ENCODE data around the gene DCLK1.

The DCLK1 gene

DNA sequence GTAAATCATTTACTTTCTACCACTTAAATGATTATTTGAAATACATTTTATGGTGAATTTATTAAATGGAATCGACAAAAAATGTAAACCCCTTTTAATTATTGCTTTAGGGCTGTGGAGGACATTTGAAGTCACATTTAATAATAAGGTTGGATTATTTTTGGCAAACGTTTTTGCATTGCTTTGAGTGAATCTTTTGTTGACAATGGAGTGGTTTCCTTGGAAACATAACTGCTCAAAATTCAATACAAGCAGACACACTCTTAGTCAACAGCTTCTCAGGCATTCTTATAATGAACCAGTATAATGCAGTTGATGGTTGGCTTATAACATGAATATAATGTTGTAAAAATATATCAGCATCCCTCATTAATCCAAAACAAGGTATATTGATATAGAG is 104.7 kb downstream of the DCLK1 start:
- Histone ChIP-seq H3K4me2 (no peak overlapping the region), H3K4me3 (no peak overlapping the region), H3K4me1 (no peaks in the 10 kb centered on the region), H3K27ac (no peak overlapping the region), H3K9me3 (no peaks in the 10 kb centered on the region), H4K20me1 (no peaks in the 10 kb centered on the region), H3K27me3 (no peaks in the 10 kb centered on the region), H3K9ac (no peak overlapping the region), H3K36me3 (no peaks in the 10 kb centered on the region)
- TF ChIP-seq Cebpa-rat (IDR thresholded peaks at IDR 0.05) = no peak

DNA sequence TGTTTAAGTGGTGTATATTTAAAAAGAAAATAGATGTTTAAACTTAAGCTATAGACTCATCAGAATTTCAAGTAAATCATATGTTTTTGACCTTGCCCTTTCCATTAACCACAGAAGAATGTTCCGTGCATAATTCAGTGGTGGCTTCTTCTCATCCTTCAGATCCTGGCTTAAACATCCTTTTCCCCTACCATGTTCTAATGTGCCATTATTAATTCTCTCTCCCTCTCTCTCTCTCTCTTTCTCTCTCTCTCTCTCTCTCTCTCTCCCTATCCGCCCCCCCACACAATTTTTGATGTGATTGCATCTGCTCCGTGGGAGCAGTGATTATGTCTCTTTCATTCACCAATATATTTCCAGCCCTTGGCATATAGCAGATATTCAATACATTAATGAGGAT is 116.4 kb downstream of the DCLK1 start:
- H3K27me3 ChIP-seq = no peaks in the 10 kb centered on the region

DNA sequence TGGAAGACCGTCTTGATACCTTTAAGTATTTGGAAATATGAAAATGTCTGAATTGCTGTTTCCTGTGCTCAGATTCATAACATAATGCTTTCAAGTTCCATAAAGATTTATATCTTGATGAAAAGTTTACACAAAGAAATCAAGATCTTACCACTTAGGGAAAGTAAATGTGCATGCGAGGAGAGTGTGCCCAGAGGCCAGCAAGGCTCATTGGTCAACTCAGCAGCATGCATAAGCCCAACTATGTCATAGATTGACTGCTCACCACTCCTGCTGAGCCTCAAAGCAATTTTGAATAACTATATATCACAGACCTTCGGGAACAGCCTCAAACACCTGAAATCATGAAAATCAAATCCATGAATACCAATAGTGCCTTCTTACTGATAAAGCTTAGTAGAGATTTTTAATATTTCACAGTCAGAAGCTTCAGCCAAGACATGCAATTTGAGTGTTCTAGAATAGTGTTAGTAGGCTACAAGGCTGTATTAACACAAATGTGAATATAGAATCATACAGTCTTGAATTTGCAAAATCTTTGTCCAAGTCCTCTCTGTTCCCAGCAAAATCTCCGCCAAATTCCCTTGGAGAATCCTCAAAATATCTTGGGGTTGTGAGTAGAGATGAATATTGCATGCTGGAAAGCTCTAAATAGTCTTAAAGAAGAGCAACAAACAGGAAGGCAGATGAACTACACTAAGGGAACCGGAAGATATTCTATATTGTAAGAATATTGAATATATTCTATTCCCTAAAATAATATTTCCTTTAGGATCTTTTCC is 124.1 kb downstream of the DCLK1 start:
- no peaks in the 10 kb centered on the region for H4K20me1 ChIP-seq
- no peaks in the 10 kb centered on the region for H3K36me3 ChIP-seq
- no peak overlapping the region for H3K4me2 ChIP-seq
- H3K4me1 ChIP-seq = no peaks in the 10 kb centered on the region
- H3K9me3 ChIP-seq = no peaks in the 10 kb centered on the region
- H3K27ac ChIP-seq = no peak overlapping the region
- no peak for TF ChIP-seq Cebpa-rat (IDR thresholded peaks at IDR 0.05)
- no peak overlapping the region for H3K9ac ChIP-seq
- no peak overlapping the region for H3K4me3 ChIP-seq
- no peaks in the 10 kb centered on the region for H3K27me3 ChIP-seq

More for the DNA sequence above, 116.4 kb downstream of the DCLK1 start:
- H3K9ac ChIP-seq = no peak overlapping the region
- H3K4me1 ChIP-seq = no peaks in the 10 kb centered on the region
- H3K9me3 ChIP-seq = peaks cover 4% of the 10 kb centered on the region
- H3K27ac ChIP-seq = no peak overlapping the region
- H3K36me3 ChIP-seq = no peaks in the 10 kb centered on the region
- no peak overlapping the region for H3K4me3 ChIP-seq
- H4K20me1 ChIP-seq = no peaks in the 10 kb centered on the region
- no peak for TF ChIP-seq Cebpa-rat (IDR thresholded peaks at IDR 0.05)
- H3K4me2 ChIP-seq = no peak overlapping the region

DNA sequence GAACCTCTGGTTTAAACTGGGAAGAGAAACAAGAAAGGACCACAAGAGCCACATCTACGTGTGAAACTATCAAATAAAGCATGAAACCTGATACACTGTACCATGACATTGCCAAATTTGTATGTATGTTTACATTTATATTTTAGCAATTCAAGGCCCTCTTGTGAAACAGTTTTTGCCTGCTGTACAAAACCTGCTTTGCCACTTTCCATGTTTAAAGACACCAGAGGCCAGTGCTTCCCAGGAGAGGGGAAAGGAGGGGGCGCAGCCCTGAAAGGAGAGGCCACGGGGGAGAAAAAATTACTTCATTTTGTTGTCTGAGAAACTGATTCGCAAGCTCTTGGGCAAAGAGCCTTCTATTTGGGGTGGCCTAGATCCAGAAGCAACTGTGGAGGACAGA is 124.8 kb downstream of the DCLK1 start:
- no peaks in the 10 kb centered on the region for H3K4me1 ChIP-seq
- no peaks in the 10 kb centered on the region for H3K9me3 ChIP-seq
- H3K4me3 ChIP-seq = no peak overlapping the region
- no peak overlapping the region for H3K4me2 ChIP-seq
- H3K27me3 ChIP-seq = no peaks in the 10 kb centered on the region
- no peak overlapping the region for H3K27ac ChIP-seq
- no peaks in the 10 kb centered on the region for H4K20me1 ChIP-seq
- no peak overlapping the region for H3K9ac ChIP-seq
- H3K36me3 ChIP-seq = no peaks in the 10 kb centered on the region
- TF ChIP-seq Cebpa-rat (IDR thresholded peaks at IDR 0.05) = no peak

DNA sequence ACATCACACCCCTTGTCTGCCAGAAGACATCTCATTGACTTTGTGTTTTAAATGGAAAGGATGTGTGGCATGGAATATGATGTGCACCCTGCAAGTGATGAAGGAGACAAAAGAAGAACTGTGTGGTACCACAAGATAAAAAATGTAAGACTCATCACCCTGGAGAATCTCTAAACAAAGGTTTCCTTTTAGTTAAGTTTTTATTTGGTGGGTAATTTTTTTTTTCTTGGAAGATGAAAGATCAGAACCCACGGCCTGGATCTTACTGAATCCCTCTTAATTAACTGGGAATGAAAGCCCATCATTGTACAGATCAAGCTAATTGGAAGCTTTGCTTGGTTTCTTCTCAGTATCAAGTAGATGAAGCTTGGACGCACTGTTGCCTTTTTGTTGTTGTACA is 129.6 kb downstream of the DCLK1 start:
- Histone ChIP-seq H3K4me2 (no peak overlapping the region), H3K9ac (no peak overlapping the region)

DNA sequence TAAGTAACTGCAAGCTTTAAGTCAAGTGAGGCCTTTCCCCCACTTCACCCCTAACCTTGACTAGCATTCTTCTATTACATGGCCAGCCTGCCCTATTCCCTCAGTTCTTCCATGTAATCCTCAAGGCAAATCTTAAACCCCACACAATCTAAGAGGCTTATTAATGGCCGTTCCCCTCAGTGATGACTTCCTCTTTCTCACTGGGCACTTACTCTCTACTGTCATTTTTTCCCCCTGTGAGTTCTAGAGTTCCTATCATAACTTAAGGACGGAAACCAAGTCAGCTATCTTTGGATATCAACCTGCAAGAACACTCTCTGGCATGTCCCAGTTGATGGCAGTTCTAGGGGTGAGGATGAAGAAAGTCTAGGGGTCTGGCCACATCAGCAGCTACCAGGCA is 131.2 kb downstream of the DCLK1 start:
- H3K4me3 ChIP-seq = no peak overlapping the region
- no peaks in the 10 kb centered on the region for H3K36me3 ChIP-seq
- TF ChIP-seq Cebpa-rat (IDR thresholded peaks at IDR 0.05) = no peak
- no peaks in the 10 kb centered on the region for H3K4me1 ChIP-seq
- no peak overlapping the region for H3K4me2 ChIP-seq
- no peaks in the 10 kb centered on the region for H3K27me3 ChIP-seq
- no peak overlapping the region for H3K9ac ChIP-seq
- no peaks in the 10 kb centered on the region for H4K20me1 ChIP-seq
- H3K27ac ChIP-seq = no peak overlapping the region
- H3K9me3 ChIP-seq = no peaks in the 10 kb centered on the region

More for the DNA sequence above, 129.6 kb downstream of the DCLK1 start:
- Histone ChIP-seq H4K20me1 (no peaks in the 10 kb centered on the region), H3K27me3 (no peaks in the 10 kb centered on the region), H3K36me3 (no peaks in the 10 kb centered on the region), H3K4me1 (no peaks in the 10 kb centered on the region), H3K27ac (no peak overlapping the region), H3K9me3 (no peaks in the 10 kb centered on the region), H3K4me3 (no peak overlapping the region)
- no peak for TF ChIP-seq Cebpa-rat (IDR thresholded peaks at IDR 0.05)

DNA sequence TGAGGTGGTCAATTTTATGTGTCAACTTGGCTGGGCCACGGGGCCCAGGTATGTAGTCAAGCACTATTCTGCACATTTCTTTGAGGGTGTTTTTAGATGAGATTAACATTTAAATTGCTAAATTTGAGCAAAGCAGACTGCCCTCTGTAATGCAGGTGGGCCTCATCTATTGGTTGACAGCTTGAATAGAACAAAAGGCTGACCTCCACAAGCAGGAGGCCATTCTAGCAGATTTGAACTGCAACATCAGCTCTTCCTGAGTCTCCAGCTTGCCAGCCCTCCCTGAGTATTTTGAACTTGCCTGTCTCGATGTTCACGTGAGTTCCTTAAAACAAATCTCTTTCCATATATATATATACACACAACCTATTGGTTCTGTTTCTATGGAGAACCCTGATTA is 134.8 kb downstream of the DCLK1 start:
- TF ChIP-seq Cebpa-rat (IDR thresholded peaks at IDR 0.05) = no peak
- H3K27ac ChIP-seq = no peak overlapping the region
- H3K9ac ChIP-seq = no peak overlapping the region
- H3K4me3 ChIP-seq = no peak overlapping the region
- no peaks in the 10 kb centered on the region for H3K27me3 ChIP-seq
- no peaks in the 10 kb centered on the region for H3K9me3 ChIP-seq
- H3K4me1 ChIP-seq = no peaks in the 10 kb centered on the region
- H4K20me1 ChIP-seq = no peaks in the 10 kb centered on the region
- no peaks in the 10 kb centered on the region for H3K36me3 ChIP-seq
- no peak overlapping the region for H3K4me2 ChIP-seq

DNA sequence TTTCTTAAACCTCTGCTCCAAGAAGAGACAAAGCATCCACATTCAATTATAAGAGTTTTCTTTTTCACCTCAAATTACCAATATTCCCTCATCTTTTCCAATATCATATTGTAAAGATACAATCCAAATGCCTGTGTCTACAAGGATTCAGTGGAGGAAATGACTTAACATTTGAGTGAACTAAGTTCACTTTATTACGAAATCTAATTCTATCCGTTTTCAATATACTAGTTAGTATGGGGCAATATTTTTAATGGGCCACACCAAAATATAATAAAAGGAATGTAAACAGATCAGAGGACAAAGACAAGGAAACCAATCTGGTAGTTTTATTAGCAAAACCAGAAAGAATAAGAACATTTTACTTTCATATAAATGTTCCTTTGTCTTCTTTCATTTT is 136.0 kb downstream of the DCLK1 start:
- no peak for TF ChIP-seq Cebpa-rat (IDR thresholded peaks at IDR 0.05)
- H3K27ac ChIP-seq = no peak overlapping the region
- no peaks in the 10 kb centered on the region for H3K36me3 ChIP-seq
- H3K9me3 ChIP-seq = no peaks in the 10 kb centered on the region
- H3K4me1 ChIP-seq = no peaks in the 10 kb centered on the region
- H4K20me1 ChIP-seq = no peaks in the 10 kb centered on the region
- no peak overlapping the region for H3K4me3 ChIP-seq
- no peak overlapping the region for H3K9ac ChIP-seq
- H3K4me2 ChIP-seq = no peak overlapping the region
- H3K27me3 ChIP-seq = no peaks in the 10 kb centered on the region

DNA sequence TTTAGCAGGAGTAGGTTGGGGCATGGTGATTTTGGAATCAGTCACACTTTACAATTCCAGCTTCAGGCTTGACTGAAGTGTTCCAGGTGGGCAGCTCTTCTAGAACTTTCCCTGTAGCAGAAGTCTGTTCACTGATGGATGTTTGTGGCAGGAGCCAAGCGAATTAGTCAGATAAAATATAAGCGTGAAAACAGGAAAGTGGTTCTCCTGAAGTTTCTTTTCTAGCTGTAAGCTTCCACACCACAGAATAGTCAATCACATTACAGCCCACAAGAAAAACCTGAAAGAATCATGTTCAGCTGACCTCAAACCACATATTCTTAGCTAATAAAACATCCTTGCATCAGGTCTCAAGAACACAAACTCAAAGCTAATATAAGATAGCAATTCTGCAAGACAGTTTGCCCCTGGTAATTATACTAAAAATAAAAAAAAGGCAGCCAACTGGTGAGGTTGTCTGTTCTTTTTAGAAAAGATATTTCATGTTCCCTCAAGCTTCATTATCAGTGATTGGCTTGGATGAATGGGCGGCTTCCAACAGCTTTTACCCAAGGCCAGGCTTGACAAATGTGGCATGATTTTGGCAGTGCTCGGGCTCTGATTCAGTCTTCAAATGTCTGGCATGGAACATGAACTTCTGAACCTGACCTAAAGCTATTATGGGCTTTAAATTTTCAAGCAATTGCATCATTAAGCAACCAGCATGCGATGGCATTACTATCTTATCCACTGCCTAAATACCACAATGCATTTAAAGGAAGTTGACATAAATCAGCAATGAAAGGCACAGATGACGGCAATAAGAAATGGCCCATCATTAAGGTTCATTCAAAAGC is 136.8 kb downstream of the DCLK1 start:
- no peaks in the 10 kb centered on the region for H3K9me3 ChIP-seq
- H3K4me3 ChIP-seq = no peak overlapping the region
- no peak overlapping the region for H3K27ac ChIP-seq
- H3K9ac ChIP-seq = no peak overlapping the region
- H3K27me3 ChIP-seq = no peaks in the 10 kb centered on the region
- H3K4me2 ChIP-seq = no peak overlapping the region
- H3K4me1 ChIP-seq = no peaks in the 10 kb centered on the region
- no peaks in the 10 kb centered on the region for H3K36me3 ChIP-seq
- no peaks in the 10 kb centered on the region for H4K20me1 ChIP-seq
- TF ChIP-seq Cebpa-rat (IDR thresholded peaks at IDR 0.05) = no peak

DNA sequence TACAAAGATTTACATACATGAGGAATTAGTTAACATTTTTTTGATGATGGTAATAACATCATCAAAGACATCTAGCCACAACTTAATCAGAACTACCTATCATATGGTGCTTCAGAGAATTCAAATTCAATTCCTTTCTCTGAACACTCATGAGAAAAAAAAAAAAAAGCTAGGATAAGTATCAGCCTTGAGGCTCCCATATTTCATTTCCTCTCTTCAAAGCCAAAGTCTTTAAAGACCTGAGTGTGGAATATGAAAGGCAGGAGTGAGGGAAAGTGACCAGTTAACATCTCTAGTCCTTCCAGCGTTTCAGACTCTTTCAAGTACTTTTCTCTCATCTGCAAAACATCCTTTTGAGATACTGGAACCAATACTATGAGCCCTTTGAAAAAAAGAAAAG is 137.5 kb downstream of the DCLK1 start:
- Histone ChIP-seq H3K4me1 (no peaks in the 10 kb centered on the region), H3K27me3 (no peaks in the 10 kb centered on the region), H3K4me2 (no peak overlapping the region), H3K9me3 (no peaks in the 10 kb centered on the region), H3K4me3 (no peak overlapping the region), H3K9ac (no peak overlapping the region), H3K27ac (no peak overlapping the region), H3K36me3 (no peaks in the 10 kb centered on the region), H4K20me1 (no peaks in the 10 kb centered on the region)
- TF ChIP-seq Cebpa-rat (IDR thresholded peaks at IDR 0.05) = no peak
